Measurements from ENCODE around the gene GPR22.

The GPR22 gene

GRCh38 chr7:107453388-107453787, 16.5 kb upstream of the GPR22 start:
- no peaks in the 10 kb centered on the region for H3K9me3 ChIP-seq (ENCODE audit: control insufficient read depth in 1 of 2, low read length in 2 of 2)
- H3K4me3 ChIP-seq (ENCODE audit: low read depth in 1 of 2, low read length in 2 of 2) = no peak overlapping the region
- H3K27ac ChIP-seq (ENCODE audit: low read length) = no peak overlapping the region
- H3K27me3 ChIP-seq (ENCODE audit: low read depth, low read length) = no peaks in the 10 kb centered on the region
- no peaks in the 10 kb centered on the region for H3K4me1 ChIP-seq (ENCODE audit: control insufficient read depth in 1 of 2, insufficient read depth in 2 of 2, low read length in 2 of 2)
- H3K36me3 ChIP-seq (ENCODE audit: control insufficient read depth in 1 of 2, insufficient read depth in 2 of 2, low read length in 2 of 2) = peaks cover 0 to 6% of the 10 kb centered on the region in 2 donors

GRCh38 chr7:107461938-107462533, 7.8 kb upstream of the GPR22 start:
- Histone ChIP-seq H3K9me3 (ENCODE audit: control insufficient read depth in 1 of 2, low read length in 2 of 2) (no peaks in the 10 kb centered on the region), H3K4me1 (ENCODE audit: control insufficient read depth in 1 of 2, insufficient read depth in 2 of 2, low read length in 2 of 2) (no peaks in the 10 kb centered on the region), H3K36me3 (ENCODE audit: control insufficient read depth in 1 of 2, insufficient read depth in 2 of 2, low read length in 2 of 2) (peaks cover 0 to 8% of the 10 kb centered on the region in 2 donors), H3K27me3 (ENCODE audit: low read depth, low read length) (no peaks in the 10 kb centered on the region), H3K4me3 (ENCODE audit: low read depth in 1 of 2, low read length in 2 of 2) (no peak overlapping the region), H3K27ac (ENCODE audit: low read length) (no peak overlapping the region)

- no peaks in the 10 kb centered on the region for H3K4me1 ChIP-seq (ENCODE audit: control insufficient read depth in 1 of 2, insufficient read depth in 2 of 2, low read length in 2 of 2)
- H3K4me3 ChIP-seq (ENCODE audit: low read depth in 1 of 2, low read length in 2 of 2) = no peak overlapping the region
- no peaks in the 10 kb centered on the region for H3K27me3 ChIP-seq (ENCODE audit: low read depth, low read length)
- no peaks in the 10 kb centered on the region for H3K9me3 ChIP-seq (ENCODE audit: control insufficient read depth in 1 of 2, low read length in 2 of 2)
- H3K36me3 ChIP-seq (ENCODE audit: control insufficient read depth in 1 of 2, insufficient read depth in 2 of 2, low read length in 2 of 2) = peaks cover 0 to 2% of the 10 kb centered on the region in 2 donors
- H3K27ac ChIP-seq (ENCODE audit: low read length) = no peak overlapping the region
Observed at GRCh38 chr7:107463139-107464078, 6.4 kb upstream of the GPR22 start.

- Histone ChIP-seq H3K27me3 (ENCODE audit: low read depth, low read length) (no peaks in the 10 kb centered on the region), H3K36me3 (ENCODE audit: control insufficient read depth in 1 of 2, insufficient read depth in 2 of 2, low read length in 2 of 2) (no peaks in the 10 kb centered on the region), H3K27ac (ENCODE audit: low read length) (no peak overlapping the region), H3K4me3 (ENCODE audit: low read depth in 1 of 2, low read length in 2 of 2) (no peak overlapping the region), H3K4me1 (ENCODE audit: control insufficient read depth in 1 of 2, insufficient read depth in 2 of 2, low read length in 2 of 2) (no peaks in the 10 kb centered on the region), H3K9me3 (ENCODE audit: control insufficient read depth in 1 of 2, low read length in 2 of 2) (no peaks in the 10 kb centered on the region)
Observed at GRCh38 chr7:107464666-107465226, 5.1 kb upstream of the GPR22 start.

- Histone ChIP-seq H3K27ac (ENCODE audit: low read length) (no peak overlapping the region), H3K27me3 (ENCODE audit: low read depth, low read length) (no peaks in the 10 kb centered on the region), H3K9me3 (ENCODE audit: control insufficient read depth in 1 of 2, low read length in 2 of 2) (no peaks in the 10 kb centered on the region), H3K36me3 (ENCODE audit: control insufficient read depth in 1 of 2, insufficient read depth in 2 of 2, low read length in 2 of 2) (no peaks in the 10 kb centered on the region), H3K4me3 (ENCODE audit: low read depth in 1 of 2, low read length in 2 of 2) (no peak overlapping the region), H3K4me1 (ENCODE audit: control insufficient read depth in 1 of 2, insufficient read depth in 2 of 2, low read length in 2 of 2) (no peaks in the 10 kb centered on the region)
Observed at GRCh38 chr7:107467972-107468371, 1.9 kb upstream of the GPR22 start.

GRCh38 chr7:107468824-107469223, 1.0 kb upstream of the GPR22 start:
- no peaks in the 10 kb centered on the region for H3K4me1 ChIP-seq (ENCODE audit: control insufficient read depth in 1 of 2, insufficient read depth in 2 of 2, low read length in 2 of 2)
- H3K27ac ChIP-seq (ENCODE audit: low read length) = no peak overlapping the region
- H3K4me3 ChIP-seq (ENCODE audit: low read depth in 1 of 2, low read length in 2 of 2) = no peak overlapping the region
- no peaks in the 10 kb centered on the region for H3K27me3 ChIP-seq (ENCODE audit: low read depth, low read length)
- H3K36me3 ChIP-seq (ENCODE audit: control insufficient read depth in 1 of 2, insufficient read depth in 2 of 2, low read length in 2 of 2) = no peaks in the 10 kb centered on the region
- no peaks in the 10 kb centered on the region for H3K9me3 ChIP-seq (ENCODE audit: control insufficient read depth in 1 of 2, low read length in 2 of 2)

- Histone ChIP-seq H3K27me3 (ENCODE audit: low read depth, low read length) (no peaks in the 10 kb centered on the region), H3K36me3 (ENCODE audit: control insufficient read depth in 1 of 2, insufficient read depth in 2 of 2, low read length in 2 of 2) (no peaks in the 10 kb centered on the region), H3K9me3 (ENCODE audit: control insufficient read depth in 1 of 2, low read length in 2 of 2) (no peaks in the 10 kb centered on the region), H3K27ac (ENCODE audit: low read length) (no peak overlapping the region), H3K4me1 (ENCODE audit: control insufficient read depth in 1 of 2, insufficient read depth in 2 of 2, low read length in 2 of 2) (no peaks in the 10 kb centered on the region), H3K4me3 (ENCODE audit: low read depth in 1 of 2, low read length in 2 of 2) (no peak overlapping the region)
Observed at GRCh38 chr7:107471292-107472070, 1.6 kb downstream of the GPR22 start.

- H3K27me3 ChIP-seq (ENCODE audit: low read depth, low read length) = no peaks in the 10 kb centered on the region
- H3K36me3 ChIP-seq (ENCODE audit: control insufficient read depth in 1 of 2, insufficient read depth in 2 of 2, low read length in 2 of 2) = no peaks in the 10 kb centered on the region
- no peaks in the 10 kb centered on the region for H3K9me3 ChIP-seq (ENCODE audit: control insufficient read depth in 1 of 2, low read length in 2 of 2)
- no peak overlapping the region for H3K4me3 ChIP-seq (ENCODE audit: low read depth in 1 of 2, low read length in 2 of 2)
- H3K4me1 ChIP-seq (ENCODE audit: control insufficient read depth in 1 of 2, insufficient read depth in 2 of 2, low read length in 2 of 2) = no peaks in the 10 kb centered on the region
- H3K27ac ChIP-seq (ENCODE audit: low read length) = no peak overlapping the region
Observed at GRCh38 chr7:107472116-107472515, 2.3 kb downstream of the GPR22 start.

GRCh38 chr7:107474104-107474521, 4.3 kb downstream of the GPR22 start:
- H3K4me1 ChIP-seq (ENCODE audit: control insufficient read depth in 1 of 2, insufficient read depth in 2 of 2, low read length in 2 of 2) = no peaks in the 10 kb centered on the region
- H3K9me3 ChIP-seq (ENCODE audit: control insufficient read depth in 1 of 2, low read length in 2 of 2) = no peaks in the 10 kb centered on the region
- no peaks in the 10 kb centered on the region for H3K27me3 ChIP-seq (ENCODE audit: low read depth, low read length)
- H3K27ac ChIP-seq (ENCODE audit: low read length) = no peak overlapping the region
- H3K36me3 ChIP-seq (ENCODE audit: control insufficient read depth in 1 of 2, insufficient read depth in 2 of 2, low read length in 2 of 2) = no peaks in the 10 kb centered on the region
- H3K4me3 ChIP-seq (ENCODE audit: low read depth in 1 of 2, low read length in 2 of 2) = no peak overlapping the region

GRCh38 chr7:107479303-107479702, 9.4 kb downstream of the GPR22 start:
- Histone ChIP-seq H3K9me3 (ENCODE audit: control insufficient read depth in 1 of 2, low read length in 2 of 2) (no peaks in the 10 kb centered on the region), H3K27ac (ENCODE audit: low read length) (no peak overlapping the region), H3K27me3 (ENCODE audit: low read depth, low read length) (no peaks in the 10 kb centered on the region), H3K36me3 (ENCODE audit: control insufficient read depth in 1 of 2, insufficient read depth in 2 of 2, low read length in 2 of 2) (no peaks in the 10 kb centered on the region), H3K4me1 (ENCODE audit: control insufficient read depth in 1 of 2, insufficient read depth in 2 of 2, low read length in 2 of 2) (no peaks in the 10 kb centered on the region), H3K4me3 (ENCODE audit: low read depth in 1 of 2, low read length in 2 of 2) (no peak overlapping the region)

- Histone ChIP-seq H3K27me3 (ENCODE audit: low read depth, low read length) (no peaks in the 10 kb centered on the region), H3K4me1 (ENCODE audit: control insufficient read depth in 1 of 2, insufficient read depth in 2 of 2, low read length in 2 of 2) (no peaks in the 10 kb centered on the region), H3K4me3 (ENCODE audit: low read depth in 1 of 2, low read length in 2 of 2) (no peak overlapping the region)
Observed at GRCh38 chr7:107480932-107481331, 11.1 kb downstream of the GPR22 start.

More at GRCh38 chr7:107480932-107481331, 11.1 kb downstream of the GPR22 start:
- H3K27ac ChIP-seq (ENCODE audit: low read length) = no peak overlapping the region
- no peaks in the 10 kb centered on the region for H3K9me3 ChIP-seq (ENCODE audit: control insufficient read depth in 1 of 2, low read length in 2 of 2)
- no peaks in the 10 kb centered on the region for H3K36me3 ChIP-seq (ENCODE audit: control insufficient read depth in 1 of 2, insufficient read depth in 2 of 2, low read length in 2 of 2)

Data from muscle layer of duodenum (tissue), 2 donors.